ENCODE results near the gene STK11IP. TPM values are rescaled to one million over a fixed set of nuclear protein-coding genes. Genes with fewer than 3 reads are reported as not detected.

The STK11IP gene
- total and polyA plus RNA-seq, 7 experiments from 2014 or later, result 6.8 to 46.4 (median 42.1) TPM

DNA sequence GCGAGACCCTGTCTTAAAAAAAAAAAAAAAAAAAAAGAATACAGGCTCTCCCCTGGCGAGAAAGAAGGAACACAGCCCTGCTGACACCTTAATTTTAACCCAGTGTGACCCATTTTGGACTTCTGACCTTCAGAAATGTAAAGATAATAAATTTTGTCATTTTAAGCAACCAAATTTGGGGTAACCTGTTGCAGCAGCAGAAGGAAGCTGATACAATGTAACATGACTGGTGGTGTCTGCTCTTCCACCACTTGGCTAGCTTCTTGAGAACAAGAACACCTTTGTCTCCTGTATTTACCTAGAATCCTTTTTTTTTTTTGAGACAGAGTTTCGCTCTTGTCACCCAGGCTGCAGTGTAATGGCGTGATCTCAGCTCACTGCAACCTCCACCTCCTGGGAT lies 6.6 kb upstream of the STK11IP start:
- ChIA-PET CTCF (no interaction called here), POLR2A (no interaction called here)
- no peaks in the 10 kb centered on the region for H3K9me3 ChIP-seq (ENCODE audit: control insufficient read depth in 2 of 3, low read length in 3 of 3)
- no peak for DNase-seq
- Mint-ChIP-seq H3K4me3 (no peak overlapping the region), H3K36me3 (no peaks in the 10 kb centered on the region), H3K27ac (no peak overlapping the region), H3K9me3 (no peaks in the 10 kb centered on the region), H3K27me3 (peaks cover 3 to 29% (median 19%) of the 10 kb centered on the region in 5 donors), H3K4me1 (no peaks in the 10 kb centered on the region)
- H3K36me3 ChIP-seq (ENCODE audit: control insufficient read depth in 2 of 3, insufficient read depth in 3 of 3, low read length in 3 of 3), result no peaks in the 10 kb centered on the region
- H3K4me3 ChIP-seq (ENCODE audit: low read length), result no peak overlapping the region
- H3K27me3 ChIP-seq (ENCODE audit: control insufficient read depth in 2 of 2, insufficient read depth in 2 of 2, low read length in 2 of 2), result no peaks in the 10 kb centered on the region
- intact Hi-C loops (cut with micrococcal nuclease), result no loop called here
- no peak for ATAC-seq
- H3K27ac ChIP-seq (ENCODE audit: low read depth, low read length), result no peak overlapping the region
- H3K4me1 ChIP-seq (ENCODE audit: control insufficient read depth in 2 of 2, insufficient read depth in 2 of 2, low read length in 2 of 2), result no peaks in the 10 kb centered on the region

DNA sequence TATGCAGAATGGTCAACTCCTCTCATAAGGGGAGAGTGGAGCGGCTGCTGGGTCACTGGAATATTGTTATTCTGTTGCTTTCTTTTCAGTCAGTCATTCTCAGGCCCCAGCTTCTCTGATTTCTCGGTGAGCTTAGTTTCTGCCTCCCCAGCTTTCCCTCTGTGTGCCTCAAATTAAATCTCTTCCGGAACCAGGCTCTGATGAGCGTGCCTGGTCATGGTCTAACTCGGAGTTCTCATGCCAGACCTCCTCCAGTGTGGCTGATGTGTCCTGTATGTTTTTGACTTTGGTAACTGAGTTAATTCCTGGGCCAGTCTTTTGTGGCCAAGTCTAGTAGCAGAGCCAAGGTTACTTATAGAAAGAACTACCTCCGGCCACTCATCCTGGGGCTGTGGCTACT lies 4.9 kb upstream of the STK11IP start:
- Histone ChIP-seq H3K36me3 (ENCODE audit: control insufficient read depth in 2 of 3, insufficient read depth in 3 of 3, low read length in 3 of 3) (peaks cover 0 to 4% (median 0%) of the 10 kb centered on the region in 3 experiments), H3K27me3 (ENCODE audit: control insufficient read depth in 2 of 2, insufficient read depth in 2 of 2, low read length in 2 of 2) (no peaks in the 10 kb centered on the region), H3K9me3 (ENCODE audit: control insufficient read depth in 2 of 3, low read length in 3 of 3) (no peaks in the 10 kb centered on the region), H3K27ac (ENCODE audit: low read depth, low read length) (no peak overlapping the region), H3K4me1 (ENCODE audit: control insufficient read depth in 2 of 2, insufficient read depth in 2 of 2, low read length in 2 of 2) (peaks cover 5% of the 10 kb centered on the region in 2 donors), H3K4me3 (ENCODE audit: low read length) (no peak overlapping the region)
- DNase-seq (no peak), ATAC-seq (no peak)
- H3K27me3 Mint-ChIP-seq, result peaks cover 3 to 24% (median 16%) of the 10 kb centered on the region in 5 donors
- no peak overlapping the region for H3K27ac Mint-ChIP-seq
- ChIA-PET POLR2A (no interaction called here), CTCF (no interaction called here)
- H3K9me3 Mint-ChIP-seq, result no peaks in the 10 kb centered on the region
- H3K36me3 Mint-ChIP-seq, result no peaks in the 10 kb centered on the region
- intact Hi-C loops (cut with micrococcal nuclease), result no loop called here
- peaks cover 0 to 10% (median 5%) of the 10 kb centered on the region in 7 donors for H3K4me1 Mint-ChIP-seq
- H3K4me3 Mint-ChIP-seq, result no peak overlapping the region

DNA sequence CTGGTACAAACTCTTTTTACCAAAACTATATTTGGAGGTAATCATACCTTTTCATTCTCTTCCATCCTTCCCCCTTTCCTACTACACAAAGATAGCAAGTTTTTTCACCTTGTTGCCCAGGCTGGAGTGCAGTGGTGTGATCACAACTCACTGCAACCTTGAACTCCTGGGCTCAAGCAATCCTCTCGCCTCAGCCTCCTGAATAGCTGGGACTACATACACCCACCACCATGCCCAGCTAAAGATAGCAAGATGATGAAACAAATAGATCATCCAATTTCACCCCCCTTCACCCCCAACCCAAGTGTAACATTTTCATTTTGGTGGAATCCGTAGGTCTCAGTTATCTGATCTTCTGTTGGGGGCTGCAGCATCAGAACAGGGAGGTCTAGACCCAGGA lies 4.5 kb upstream of the STK11IP start:
- ChIA-PET POLR2A (no interaction called here), CTCF (no interaction called here)
- ATAC-seq (no peak), DNase-seq (no peak)
- no peaks in the 10 kb centered on the region for H3K9me3 ChIP-seq (ENCODE audit: control insufficient read depth in 2 of 3, low read length in 3 of 3)
- intact Hi-C loops (cut with micrococcal nuclease), result no loop called here
- no peak overlapping the region for H3K4me3 ChIP-seq (ENCODE audit: low read length)
- Mint-ChIP-seq H3K4me3 (no peak overlapping the region), H3K36me3 (no peaks in the 10 kb centered on the region), H3K4me1 (peaks cover 3 to 14% (median 9%) of the 10 kb centered on the region in 7 donors), H3K27me3 (peaks cover 3 to 24% (median 15%) of the 10 kb centered on the region in 5 donors), H3K9me3 (no peaks in the 10 kb centered on the region), H3K27ac (no peak overlapping the region)
- H3K27ac ChIP-seq (ENCODE audit: low read depth, low read length), result no peak overlapping the region
- peaks cover 5 to 9% of the 10 kb centered on the region in 2 donors for H3K4me1 ChIP-seq (ENCODE audit: control insufficient read depth in 2 of 2, insufficient read depth in 2 of 2, low read length in 2 of 2)
- H3K27me3 ChIP-seq (ENCODE audit: control insufficient read depth in 2 of 2, insufficient read depth in 2 of 2, low read length in 2 of 2), result no peaks in the 10 kb centered on the region
- H3K36me3 ChIP-seq (ENCODE audit: control insufficient read depth in 2 of 3, insufficient read depth in 3 of 3, low read length in 3 of 3), result peaks cover 0 to 7% (median 0%) of the 10 kb centered on the region in 3 experiments

DNA sequence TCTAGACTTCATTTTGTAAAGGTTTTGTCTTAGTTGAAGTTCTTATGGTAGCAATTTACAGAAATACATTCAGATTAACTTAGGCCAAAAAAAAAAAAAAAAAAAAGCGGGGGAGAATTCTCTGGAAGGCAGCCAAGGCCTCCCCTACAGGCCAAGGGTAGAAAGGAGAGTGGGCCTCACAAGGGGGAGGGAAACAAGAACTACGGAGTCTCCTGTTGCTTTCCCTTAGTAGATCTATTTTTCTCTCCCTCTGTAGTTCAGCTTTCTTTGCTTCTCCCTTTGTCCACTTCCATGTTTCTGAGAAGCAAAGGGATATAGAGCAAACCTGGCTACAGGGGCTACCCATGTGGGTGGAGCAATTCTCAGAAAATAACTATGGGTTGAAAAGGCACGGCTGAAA lies 2.4 kb upstream of the STK11IP start:
- Mint-ChIP-seq H3K9me3 (no peaks in the 10 kb centered on the region), H3K36me3 (peaks cover 0 to 4% (median 0%) of the 10 kb centered on the region in 5 donors), H3K27me3 (peaks cover 3 to 20% (median 15%) of the 10 kb centered on the region in 5 donors), H3K4me1 (peaks cover 14 to 27% (median 20%) of the 10 kb centered on the region in 7 donors), H3K27ac (no peak overlapping the region), H3K4me3 (no peak overlapping the region)
- Histone ChIP-seq H3K9me3 (ENCODE audit: control insufficient read depth in 2 of 3, low read length in 3 of 3) (no peaks in the 10 kb centered on the region), H3K36me3 (ENCODE audit: control insufficient read depth in 2 of 3, insufficient read depth in 3 of 3, low read length in 3 of 3) (peaks cover 0 to 7% (median 0%) of the 10 kb centered on the region in 3 experiments), H3K27me3 (ENCODE audit: control insufficient read depth in 2 of 2, insufficient read depth in 2 of 2, low read length in 2 of 2) (no peaks in the 10 kb centered on the region), H3K4me3 (ENCODE audit: low read length) (no peak overlapping the region), H3K4me1 (ENCODE audit: control insufficient read depth in 2 of 2, insufficient read depth in 2 of 2, low read length in 2 of 2) (peaks cover 5 to 15% of the 10 kb centered on the region in 2 donors), H3K27ac (ENCODE audit: low read depth, low read length) (no peak overlapping the region)
- DNase-seq, result no peak
- CTCF ChIA-PET, result interaction anchor here (0.8 kb wide), 1 partner anchor 100 kb away, joined by 3 read pairs; no protein-coding TSS in a partner anchor
- no peak for ATAC-seq
- intact Hi-C loops (cut with micrococcal nuclease), result loop anchor here (5.0 kb wide), 6 partner anchors 318 to 923 kb away; partner anchors contain the start of genes GLB1L (in 2 of the 2), STK16 (in 2 of the 2), DNAJB2 (in 1 of the 2) and NHEJ1 (in 1 of the 2)
- POLR2A ChIA-PET, result no interaction called here

DNA sequence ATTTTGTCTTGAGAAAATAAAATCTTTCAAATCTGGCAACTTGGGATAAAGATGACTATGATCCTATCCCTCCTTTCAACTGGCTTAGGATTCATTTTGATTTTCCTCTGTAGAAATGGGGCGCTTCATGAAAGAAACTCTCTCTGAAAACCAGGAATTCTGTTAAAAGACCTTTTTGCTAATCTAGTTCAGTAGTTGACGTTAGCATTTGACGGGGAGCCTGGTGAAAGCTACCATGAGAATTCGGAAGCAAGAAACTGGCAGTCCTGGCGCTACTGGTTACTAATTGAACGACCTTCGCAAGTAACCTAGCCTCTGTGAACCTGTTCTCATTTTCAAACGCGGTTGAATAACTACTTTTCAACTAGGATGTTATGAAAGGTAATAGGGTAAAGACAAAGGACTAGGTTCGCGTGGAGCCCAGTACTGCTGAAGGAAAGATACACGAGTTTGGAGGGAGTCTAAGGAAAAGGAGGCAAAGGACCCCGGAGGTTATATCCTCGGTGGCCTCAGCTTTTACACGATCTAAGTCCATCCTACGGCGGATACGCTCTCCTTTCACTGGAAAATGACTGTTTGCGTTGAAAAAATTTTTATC lies 604 bp upstream of the STK11IP start:
- no peak for DNase-seq
- Histone ChIP-seq H3K4me3 (ENCODE audit: low read length) (peak overlapping the region; percentile 86), H3K27ac (ENCODE audit: low read depth, low read length) (peak overlapping the region; percentile 80), H3K4me1 (ENCODE audit: control insufficient read depth in 2 of 2, insufficient read depth in 2 of 2, low read length in 2 of 2) (peaks cover 5 to 15% of the 10 kb centered on the region in 2 donors), H3K27me3 (ENCODE audit: control insufficient read depth in 2 of 2, insufficient read depth in 2 of 2, low read length in 2 of 2) (no peaks in the 10 kb centered on the region), H3K9me3 (ENCODE audit: control insufficient read depth in 2 of 3, low read length in 3 of 3) (no peaks in the 10 kb centered on the region), H3K36me3 (ENCODE audit: control insufficient read depth in 2 of 3, insufficient read depth in 3 of 3, low read length in 3 of 3) (peaks cover 0 to 19% (median 0%) of the 10 kb centered on the region in 3 experiments)
- ATAC-seq, result no peak
- intact Hi-C loops (cut with micrococcal nuclease), result loop anchor here (1.0 to 5.0 kb wide), 14 partner anchors 44 to 925 kb away; partner anchors contain the start of genes CHPF (in 2 of the 2), GLB1L (in 2 of the 2), GMPPA (in 2 of the 2) and STK16 (in 2 of the 2)
- Mint-ChIP-seq H3K27me3 (peaks cover 3 to 17% (median 12%) of the 10 kb centered on the region in 5 donors), H3K4me3 (peak overlapping the region; percentile 89 to 99 (median 96)), H3K36me3 (peaks cover 2 to 14% (median 12%) of the 10 kb centered on the region in 5 donors), H3K4me1 (peaks cover 14 to 30% (median 21%) of the 10 kb centered on the region in 7 donors), H3K27ac (peak overlapping the region; percentile 93 to 98 (median 94)), H3K9me3 (no peaks in the 10 kb centered on the region)
- CTCF ChIA-PET, result interaction anchor here (0.6 to 1.5 kb wide), 5 partner anchors 23 to 56 kb away, joined by 3 to 9 read pairs (median 4); partner anchors contain the start of genes CHPF and TMEM198
- POLR2A ChIA-PET, result interaction anchor here (0.8 kb wide), 1 partner anchor 26 kb away, joined by 5 read pairs; the partner anchor contains the start of gene OBSL1

DNA sequence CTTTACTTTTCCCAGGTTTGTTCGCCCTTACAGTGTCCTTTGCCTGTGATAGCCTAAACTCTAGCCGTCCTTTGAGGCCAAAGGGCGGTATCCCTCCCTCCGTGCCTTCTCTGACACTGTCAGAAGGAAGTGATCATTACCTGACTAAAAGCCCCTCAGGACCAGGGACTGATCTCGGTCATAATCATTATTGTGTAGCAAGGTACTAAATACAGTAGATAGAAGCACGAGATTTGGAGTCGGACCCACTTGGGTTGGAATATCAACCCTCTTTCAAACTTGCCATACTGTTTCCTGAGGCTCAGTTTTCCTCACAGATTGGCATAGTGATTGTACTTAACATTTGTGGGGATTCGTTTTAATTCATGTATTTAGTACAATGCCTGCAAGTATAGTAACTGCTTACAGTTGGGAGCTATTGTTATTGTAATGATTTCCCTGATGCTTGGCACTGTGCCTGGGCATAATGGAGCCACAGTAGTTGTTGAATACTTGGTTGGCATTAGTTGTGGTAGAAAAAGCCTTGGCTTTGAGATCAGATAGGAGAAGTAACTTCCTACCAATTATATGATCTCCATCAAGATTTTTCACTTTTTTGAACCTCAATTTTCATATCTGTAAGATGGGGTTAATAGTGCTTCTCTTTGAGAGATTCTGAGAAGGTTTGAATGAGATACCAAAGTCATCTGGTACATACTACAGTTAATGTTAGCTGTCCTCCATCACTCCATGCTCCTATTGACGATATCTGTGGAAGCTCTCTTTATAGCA lies 836 bp downstream of the STK11IP start:
- ATAC-seq (no peak), DNase-seq (no peak)
- Mint-ChIP-seq H3K9me3 (no peaks in the 10 kb centered on the region), H3K4me3 (peak overlapping the region; percentile 89 to 99 (median 96)), H3K27ac (peak overlapping the region; percentile 93 to 98 (median 94)), H3K4me1 (peaks cover 14 to 30% (median 21%) of the 10 kb centered on the region in 7 donors), H3K27me3 (peaks cover 0 to 5% (median 4%) of the 10 kb centered on the region in 5 donors), H3K36me3 (peaks cover 3 to 21% (median 18%) of the 10 kb centered on the region in 5 donors)
- Histone ChIP-seq H3K4me1 (ENCODE audit: control insufficient read depth in 2 of 2, insufficient read depth in 2 of 2, low read length in 2 of 2) (peaks cover 5 to 15% of the 10 kb centered on the region in 2 donors), H3K27me3 (ENCODE audit: control insufficient read depth in 2 of 2, insufficient read depth in 2 of 2, low read length in 2 of 2) (no peaks in the 10 kb centered on the region), H3K9me3 (ENCODE audit: control insufficient read depth in 2 of 3, low read length in 3 of 3) (no peaks in the 10 kb centered on the region), H3K4me3 (ENCODE audit: low read length) (peak overlapping the region; percentile 86), H3K27ac (ENCODE audit: low read depth, low read length) (peak overlapping the region; percentile 80), H3K36me3 (ENCODE audit: control insufficient read depth in 2 of 3, insufficient read depth in 3 of 3, low read length in 3 of 3) (peaks cover 0 to 31% (median 0%) of the 10 kb centered on the region in 3 experiments)
- ChIA-PET CTCF (interaction anchor here (1.3 kb wide), 1 partner anchor 55 kb away, joined by 5 read pairs; the partner anchor contains the start of genes CHPF and TMEM198), POLR2A (interaction anchor here (0.8 kb wide), 1 partner anchor 100 kb away, joined by 3 read pairs; the partner anchor contains the start of gene GMPPA)
- intact Hi-C loops (cut with micrococcal nuclease), result loop anchor here (5.0 kb wide), 6 partner anchors 321 to 926 kb away; partner anchors contain the start of genes GLB1L (in 2 of the 2), STK16 (in 2 of the 2), DNAJB2 (in 1 of the 2) and NHEJ1 (in 1 of the 2)
